VCaP (cell line): ENCODE results near the gene MIDN.

Experiments
- H3K27ac ChIP-seq: fragments of 450-650 bp; 2 replicates; pipeline ENCODE4 v1.5.1; 2017
- CTCF ChIP-seq: fragments of 450-650 bp; conservative IDR thresholded peaks from 2 replicates; pipeline ENCODE4 v1.5.1; 2017; ENCODE audit warnings: mild to moderate bottlenecking, moderate library complexity

Gene MIDN

GRCh38 chr19:1252821-1253513, 4.6 kb downstream of the MIDN start:
- no peak for TF ChIP-seq CTCF
- peak overlapping the region; percentile 91 for H3K27ac ChIP-seq

- TF ChIP-seq CTCF = no peak
- peak overlapping the region; percentile 91 for H3K27ac ChIP-seq
Measured at GRCh38 chr19:1253514-1254080, 5.2 kb downstream of the MIDN start.

- peak overlapping the region; percentile 91 for H3K27ac ChIP-seq
- TF ChIP-seq CTCF = no peak
Measured at GRCh38 chr19:1254081-1254527, 5.7 kb downstream of the MIDN start.

GRCh38 chr19:1254530-1255185, 6.3 kb downstream of the MIDN start:
- H3K27ac ChIP-seq = peak overlapping the region; percentile 91; the same call in 1 of the 2 replicates

GRCh38 chr19:1255186-1256161, 7.1 kb downstream of the MIDN start:
- H3K27ac ChIP-seq = no peak overlapping the region
- TF ChIP-seq CTCF = no peak

More at GRCh38 chr19:1254530-1255185, 6.3 kb downstream of the MIDN start:
- TF ChIP-seq CTCF = no peak

GRCh38 chr19:1256646-1257474, 8.5 kb downstream of the MIDN start:
- no peak for TF ChIP-seq CTCF
- no peak overlapping the region for H3K27ac ChIP-seq
